OCI-LY7 (cell line): ENCODE results near the gene ABCC11.

Source experiments
- CTCF ChIP-seq: fragments of 200-600 bp; sonication (generic); conservative IDR thresholded peaks from 2 replicates; pipeline ENCODE4 v1.5.1; 2014; ENCODE audit warnings: mild to moderate bottlenecking, antibody characterized with exemption, low read length, moderate library complexity, mixed read lengths
- EZH2phosphoT487 ChIP-seq: fragments of 200-600 bp; sonication (generic); IDR thresholded peaks from 2 replicates; pipeline ENCODE4 v1.6.1; 2018; ENCODE audit warnings: low read depth, borderline replicate concordance, mild to moderate bottlenecking, mixed run types, antibody characterized with exemption, low read length, moderate library complexity, mixed read lengths

DNA sequence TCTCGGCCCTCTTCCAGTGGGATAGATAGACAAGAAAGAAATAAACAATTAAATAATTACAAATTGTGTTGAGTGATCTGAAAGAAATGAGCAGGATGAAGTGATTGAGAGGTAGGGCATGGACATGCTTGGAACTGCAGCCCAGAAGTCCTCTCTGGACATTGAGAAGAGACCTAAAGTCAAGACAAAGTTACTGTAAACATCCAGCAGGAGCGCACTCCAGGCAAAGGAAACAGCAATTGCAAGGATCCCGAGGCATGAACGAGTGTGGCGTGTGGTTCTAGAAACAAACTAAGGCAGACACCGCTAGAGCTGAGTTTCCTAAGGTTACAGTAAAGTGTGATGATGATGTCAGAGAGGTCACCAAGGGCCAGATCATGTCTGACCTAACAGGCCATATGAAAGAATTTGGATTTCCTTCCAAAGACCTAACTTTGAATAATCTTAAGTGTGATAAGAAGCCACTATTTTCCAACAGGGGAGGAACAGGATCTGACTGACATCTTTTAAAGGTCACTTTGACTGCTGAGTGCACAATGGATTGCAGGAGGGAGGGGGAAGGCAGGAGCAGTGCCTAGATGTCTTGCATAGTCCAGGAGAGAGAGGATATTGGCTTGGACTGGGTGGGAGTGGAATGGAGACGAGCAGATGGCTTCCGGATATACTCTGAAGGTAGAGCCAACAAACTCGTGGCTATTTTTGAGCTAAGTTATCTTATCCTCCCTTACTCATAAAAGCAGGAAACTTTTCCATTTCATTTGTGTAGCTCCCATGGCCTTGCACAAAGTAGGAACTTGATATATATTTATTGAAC lies 110.6 kb downstream of the ABCC11 start:
- TF ChIP-seq EZH2phosphoT487: no peak
- no peak for TF ChIP-seq CTCF
